HG03139 (cell line): ENCODE results near the gene BGLAP.

Experiments used
- ATAC-seq: cut with Tn5 transposase; IDR thresholded peaks from one replicate; pipeline ENCODE4 v1.9.1; 2021; ENCODE audit not compliant: unreplicated experiment

The BGLAP gene

DNA sequence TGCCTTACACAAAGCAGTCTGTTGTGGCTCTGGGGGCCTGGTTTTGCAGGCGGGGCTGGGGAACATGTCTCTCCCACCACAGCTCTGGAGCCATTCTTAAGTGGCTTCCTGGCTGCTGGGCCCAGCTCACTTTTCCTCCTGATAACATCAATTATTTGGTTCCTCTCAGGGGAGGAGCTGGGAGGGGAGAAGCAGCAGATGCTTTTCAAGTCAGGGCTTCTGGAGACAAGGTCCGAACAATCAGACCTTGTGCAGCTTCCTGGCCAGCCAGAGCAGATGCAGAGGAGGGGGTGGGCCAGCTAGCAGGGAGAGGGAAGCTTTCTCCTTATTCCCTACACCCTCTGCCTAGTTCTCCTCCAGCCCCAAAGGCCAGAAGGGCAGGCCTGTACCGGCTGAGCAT is 9.5 kb downstream of the BGLAP start:
- no peak for ATAC-seq

DNA sequence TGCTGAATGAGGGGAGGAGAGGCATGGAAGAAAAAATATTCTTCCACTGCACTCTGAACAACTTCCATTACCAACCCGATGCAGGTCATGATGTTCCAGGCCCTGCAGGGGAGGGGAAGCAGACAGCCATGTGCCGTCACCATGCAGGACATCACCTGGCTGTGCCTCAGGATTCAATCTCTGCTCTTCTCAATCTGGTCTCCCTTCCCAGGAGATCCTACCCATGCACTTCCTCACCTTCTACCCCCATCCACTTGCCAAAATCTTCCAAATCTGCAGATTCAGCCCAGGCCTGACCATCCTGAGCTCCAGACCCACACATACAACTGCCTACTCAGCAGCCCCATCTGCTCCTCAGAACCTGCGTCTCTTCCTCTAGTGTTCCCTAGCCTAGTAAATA is 11.7 kb downstream of the BGLAP start:
- ATAC-seq, result no peak

DNA sequence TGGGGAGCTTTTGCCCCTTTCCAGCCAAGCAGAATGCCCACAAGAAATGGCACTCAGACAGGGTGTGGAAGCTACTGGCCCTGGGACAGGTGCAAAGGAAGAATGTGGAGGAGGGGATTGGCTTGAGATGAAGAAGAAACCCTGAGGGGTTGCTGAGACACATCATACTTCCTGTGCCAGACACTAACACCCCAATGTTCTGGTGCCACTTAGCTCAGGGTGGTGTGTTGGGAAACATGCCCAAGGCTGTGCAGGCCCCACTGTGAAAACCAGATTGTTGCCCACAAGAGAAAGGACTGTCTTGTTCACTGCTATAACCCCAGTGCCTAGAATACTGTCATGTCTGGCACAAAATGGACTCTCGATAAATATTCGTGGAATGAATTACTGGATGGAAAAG is 15.7 kb downstream of the BGLAP start:
- no peak for ATAC-seq

DNA sequence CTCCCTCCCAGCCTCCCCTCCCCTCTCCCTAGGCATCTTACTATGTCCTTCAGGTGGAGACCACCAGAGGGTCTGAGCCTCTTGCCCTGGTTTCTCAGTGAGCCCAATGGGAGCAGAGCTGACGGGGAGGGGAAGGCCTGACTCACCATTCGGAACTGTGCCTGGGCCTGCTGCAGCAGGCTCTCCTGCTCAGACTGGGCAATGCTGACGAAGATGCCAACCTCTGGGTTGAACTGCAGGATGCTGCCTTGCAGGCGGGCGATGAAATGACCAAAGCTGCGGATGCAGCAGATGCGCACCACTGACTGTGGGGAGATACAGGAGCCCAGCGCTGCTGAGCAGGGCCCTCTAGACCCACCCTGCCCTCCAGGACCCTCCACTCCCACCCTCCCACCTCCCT is 16.9 kb downstream of the BGLAP start:
- ATAC-seq, result no peak

DNA sequence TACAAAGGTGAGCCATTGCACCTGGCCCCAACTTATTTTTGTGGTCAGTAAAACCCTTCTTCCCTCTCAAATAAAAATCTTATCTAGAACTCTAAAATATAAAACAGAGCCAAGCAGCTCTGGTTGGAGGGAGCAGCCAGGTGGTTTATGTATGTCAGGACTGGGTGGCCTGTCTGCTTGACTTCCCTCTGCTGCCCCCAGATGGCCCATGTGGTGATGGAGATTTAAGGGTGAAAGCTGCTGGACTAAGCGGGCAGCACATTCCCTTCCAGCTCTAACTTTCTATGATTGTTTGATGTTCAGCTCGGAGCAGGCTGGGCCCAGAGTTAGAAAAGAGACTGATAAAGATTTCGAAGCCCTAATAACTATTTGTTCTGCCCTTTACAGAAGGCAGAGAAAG is 17.8 kb downstream of the BGLAP start:
- no peak for ATAC-seq

DNA sequence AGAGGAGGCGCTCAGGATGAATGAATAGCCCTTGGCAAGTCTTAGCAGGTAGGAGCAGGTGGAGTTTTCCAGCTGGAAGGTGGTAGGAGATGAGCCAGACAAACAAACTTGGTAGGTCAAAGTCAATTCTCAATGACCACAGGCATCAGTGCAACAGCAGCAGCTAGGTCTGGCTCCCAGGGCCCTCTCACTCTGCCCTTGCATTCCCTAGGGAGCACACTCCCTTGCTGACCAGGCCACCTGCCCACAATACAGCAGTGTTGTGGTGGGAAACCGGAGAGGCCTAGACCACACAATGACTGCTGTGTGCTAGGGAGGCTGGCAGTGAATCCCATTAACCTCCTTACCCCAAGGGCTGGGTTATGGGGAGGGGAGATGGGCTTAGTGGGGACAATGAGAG is 18.9 kb downstream of the BGLAP start:
- no peak for ATAC-seq

DNA sequence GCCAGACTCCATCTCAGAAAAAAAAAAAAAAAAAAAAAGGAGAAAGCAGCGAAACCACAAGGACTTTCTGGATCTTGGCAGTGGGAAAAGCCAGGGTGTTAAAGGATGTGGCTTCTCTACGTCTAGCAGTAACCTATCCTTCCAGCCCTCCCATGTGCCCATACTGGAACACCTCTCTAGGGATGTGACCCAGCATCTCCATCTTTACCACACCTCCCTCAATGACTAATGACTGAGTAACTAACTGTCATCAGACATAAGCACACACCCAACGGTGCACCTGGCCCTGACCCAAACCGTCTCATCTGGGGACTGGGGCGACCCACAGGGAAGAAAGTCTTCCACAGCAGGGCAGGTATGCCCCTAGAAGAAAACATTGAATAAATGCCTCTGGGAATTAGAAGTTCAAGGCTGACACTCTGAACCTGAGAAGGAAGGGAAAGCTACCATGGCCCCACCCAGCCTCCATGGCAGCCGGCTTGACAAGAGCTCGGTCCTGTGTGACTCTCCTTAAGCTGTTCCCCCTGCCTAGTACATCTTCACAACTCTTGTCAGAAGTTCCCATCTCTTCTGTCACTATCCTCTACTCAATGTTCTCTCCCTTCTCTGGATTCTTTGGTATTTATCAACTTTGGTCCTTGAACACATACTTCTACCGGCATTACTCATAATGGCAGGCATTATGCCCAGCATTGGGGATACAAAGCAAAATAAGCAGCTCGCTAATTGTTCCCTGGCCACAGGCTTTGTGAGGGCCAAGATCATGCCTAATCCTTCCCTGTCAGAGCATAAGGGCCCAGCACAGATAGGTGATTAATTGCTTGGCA is 20.7 kb downstream of the BGLAP start:
- ATAC-seq, result no peak

DNA sequence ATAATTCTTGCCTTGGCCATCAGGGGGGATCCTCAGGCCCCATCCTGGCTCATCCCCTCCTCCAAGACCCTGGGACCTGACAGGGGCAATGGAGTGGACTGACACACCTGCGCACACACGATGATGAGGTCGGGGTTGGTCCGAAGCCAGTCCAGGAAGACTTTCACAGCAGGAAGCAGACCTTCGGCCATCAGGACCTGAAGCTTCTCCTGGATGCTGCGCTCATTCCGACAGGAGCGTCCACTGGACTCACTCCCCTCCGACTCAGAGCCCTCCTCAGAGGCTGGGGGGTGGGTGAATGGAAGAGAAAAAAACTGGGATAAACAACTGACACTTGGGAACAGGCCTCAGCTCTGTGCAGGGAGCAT is 21.3 kb downstream of the BGLAP start:
- ATAC-seq, result no peak

DNA sequence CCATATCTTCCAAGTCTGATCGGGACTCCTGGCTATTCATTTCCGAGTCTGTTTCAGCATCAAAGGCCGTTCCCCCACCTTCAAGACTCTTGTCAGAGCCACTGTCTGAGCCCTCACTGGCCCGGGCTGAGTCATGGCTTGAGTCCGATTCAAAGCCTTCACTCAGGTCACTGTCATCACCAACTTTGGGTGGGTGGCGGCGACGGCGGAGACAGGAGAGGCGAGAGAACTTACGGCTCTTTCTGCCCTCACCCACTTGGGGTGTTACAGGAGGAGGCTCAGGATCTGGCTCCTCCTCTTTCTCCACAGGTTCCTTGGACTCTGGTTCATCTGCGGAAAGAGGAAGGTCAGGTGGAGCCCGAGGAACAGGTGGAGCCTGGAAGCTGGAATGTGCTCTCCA is 24.1 kb downstream of the BGLAP start:
- ATAC-seq, result no peak

DNA sequence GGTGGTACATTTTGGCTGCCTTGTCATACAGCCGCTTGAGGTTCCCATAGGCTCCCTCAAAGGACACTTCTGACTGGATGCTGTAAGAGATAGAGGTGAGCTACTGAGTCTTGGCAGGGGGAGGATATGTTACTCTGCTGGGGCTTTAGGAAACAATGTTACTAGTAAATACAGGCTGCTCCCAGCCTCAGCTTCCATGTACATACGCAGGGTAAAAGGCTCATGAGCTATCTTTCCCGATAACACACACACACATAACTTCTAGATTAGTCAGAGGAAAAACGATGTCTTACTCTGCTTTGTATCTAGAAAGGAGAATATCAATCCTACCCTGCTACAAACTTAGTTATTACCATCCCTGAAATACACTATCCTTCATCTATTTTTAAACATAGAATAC is 26.4 kb downstream of the BGLAP start:
- ATAC-seq, result no peak

DNA sequence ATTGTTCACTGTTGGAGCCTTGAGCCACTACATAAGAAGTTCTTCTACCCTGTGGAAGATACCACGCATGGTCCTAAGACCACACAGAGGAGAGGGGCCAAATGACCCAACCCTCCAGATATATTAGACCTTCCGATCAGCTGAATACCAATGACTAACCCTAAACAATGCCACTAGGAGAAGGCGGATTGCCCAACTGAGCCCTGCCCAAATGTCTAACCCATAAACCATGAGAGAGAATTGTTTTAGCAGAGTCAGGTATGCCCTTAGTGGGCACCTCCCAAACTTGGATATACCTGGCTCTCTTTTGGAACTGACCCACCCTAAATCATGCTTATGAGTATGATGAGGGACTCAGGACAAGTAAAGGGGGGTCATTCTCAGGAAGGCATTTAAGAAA is 28.3 kb downstream of the BGLAP start:
- no peak for ATAC-seq

DNA sequence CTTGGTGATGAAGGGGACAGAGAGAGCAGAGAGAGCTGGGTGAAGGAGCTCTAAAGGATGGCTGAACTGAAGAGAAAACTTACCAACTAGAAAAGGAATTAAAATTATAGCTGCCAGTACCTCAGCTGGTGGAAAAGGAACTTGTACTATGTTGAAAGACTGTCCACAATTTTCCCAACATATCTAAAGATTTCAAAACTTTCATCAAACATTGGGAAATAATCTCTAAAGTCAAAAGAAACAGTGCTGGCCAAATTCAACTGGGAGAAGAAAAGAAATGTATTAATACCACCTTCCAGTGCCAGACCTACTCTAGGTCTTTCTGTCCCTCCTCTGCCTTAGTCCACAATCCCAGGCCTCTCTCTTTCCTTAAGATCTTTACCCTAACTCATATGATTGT is 34.5 kb downstream of the BGLAP start:
- no peak for ATAC-seq

DNA sequence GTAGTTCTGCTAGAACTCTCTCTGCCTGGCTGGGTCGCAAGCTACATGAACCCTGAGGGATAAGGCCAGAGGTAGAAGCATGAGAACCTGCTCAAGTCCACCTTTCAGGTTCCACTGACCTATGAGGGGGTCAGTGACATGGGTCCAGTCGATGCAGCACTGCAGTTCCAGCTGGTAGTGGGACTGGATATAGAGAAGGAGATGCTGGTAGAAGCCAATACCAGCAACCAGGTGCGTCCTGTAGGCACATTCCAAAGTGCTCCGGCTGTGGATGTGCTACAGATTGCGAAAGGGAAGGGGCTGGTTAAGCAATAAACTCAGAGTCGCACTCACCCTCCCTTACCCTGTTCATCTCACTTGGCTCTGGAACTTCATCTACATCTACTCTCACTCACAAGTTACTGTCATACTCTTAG is 35.0 kb downstream of the BGLAP start:
- no peak for ATAC-seq

DNA sequence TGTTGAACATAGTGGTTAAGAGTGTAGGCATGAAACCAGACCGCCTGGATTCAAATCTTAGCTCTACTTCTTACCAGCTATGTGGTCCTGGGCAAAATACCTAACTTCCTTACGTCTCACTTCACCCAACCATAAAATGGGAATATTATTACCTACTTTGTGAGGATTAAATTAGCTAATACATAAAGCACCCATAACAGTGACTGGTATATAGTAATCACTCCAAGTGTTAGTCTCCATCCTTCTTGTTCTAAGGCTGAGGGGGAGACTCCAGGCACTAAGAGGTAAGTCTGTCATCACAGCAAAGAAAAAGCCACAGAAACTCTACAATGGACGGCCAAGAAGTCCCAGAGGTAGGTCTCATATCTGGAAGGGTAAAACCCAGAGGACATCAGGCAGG is 37.9 kb downstream of the BGLAP start:
- ATAC-seq, result no peak

DNA sequence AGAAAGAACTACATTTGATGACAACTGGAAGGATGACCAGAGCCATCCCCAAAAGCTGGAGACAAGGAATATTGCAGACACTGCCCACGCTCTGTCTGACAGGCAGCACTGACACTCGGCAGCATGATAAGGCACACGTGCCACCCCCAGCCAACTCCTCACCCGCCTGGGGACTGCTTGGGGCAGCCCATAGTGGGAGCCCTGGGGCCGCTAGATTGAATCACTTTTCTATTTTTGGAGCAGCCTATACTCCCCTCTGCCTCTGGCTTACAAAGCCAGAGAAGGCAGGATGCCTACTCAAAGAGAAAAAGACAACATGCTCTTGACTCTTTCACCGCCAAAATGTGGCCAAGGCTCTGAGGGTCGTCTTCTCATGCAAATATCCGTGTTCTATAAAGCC is 39.3 kb downstream of the BGLAP start:
- no peak for ATAC-seq

DNA sequence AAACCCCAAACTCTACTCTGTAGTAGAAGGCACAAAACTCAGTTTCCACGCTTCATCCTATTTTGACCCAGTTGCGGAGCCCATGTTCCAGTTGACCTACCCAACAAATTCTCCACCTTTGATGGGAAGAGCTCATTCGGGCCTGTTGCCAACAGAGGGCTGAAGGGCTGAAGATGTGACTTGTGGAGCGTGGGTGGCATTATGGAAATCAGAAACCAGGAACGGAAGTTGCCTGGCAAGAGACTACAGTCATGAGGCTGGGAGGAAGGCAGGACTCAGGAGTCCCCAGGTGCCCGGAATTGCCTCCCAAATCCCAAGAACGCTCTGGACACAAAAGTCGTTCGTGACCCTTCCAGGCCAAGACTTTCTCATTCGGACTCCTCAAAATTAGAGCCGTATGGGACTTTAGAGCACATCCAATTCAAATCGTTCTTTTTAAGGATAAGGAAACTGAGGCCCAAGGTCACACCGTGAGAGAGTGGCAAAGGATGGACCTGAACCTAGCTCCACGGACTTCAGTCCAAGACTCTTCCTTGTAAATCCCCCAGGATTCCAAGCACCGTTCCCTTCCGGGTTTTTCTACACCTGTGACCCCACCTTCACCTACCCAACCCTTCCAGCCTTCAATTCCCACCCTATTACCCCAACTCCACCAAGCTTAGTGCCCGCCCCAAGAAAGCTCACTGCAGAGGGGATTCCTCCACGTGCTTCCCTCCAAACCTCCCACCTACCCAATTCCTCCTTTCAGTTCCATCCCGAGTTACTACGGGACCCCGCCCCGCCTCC is 39.9 kb downstream of the BGLAP start:
- ATAC-seq, result no peak

DNA sequence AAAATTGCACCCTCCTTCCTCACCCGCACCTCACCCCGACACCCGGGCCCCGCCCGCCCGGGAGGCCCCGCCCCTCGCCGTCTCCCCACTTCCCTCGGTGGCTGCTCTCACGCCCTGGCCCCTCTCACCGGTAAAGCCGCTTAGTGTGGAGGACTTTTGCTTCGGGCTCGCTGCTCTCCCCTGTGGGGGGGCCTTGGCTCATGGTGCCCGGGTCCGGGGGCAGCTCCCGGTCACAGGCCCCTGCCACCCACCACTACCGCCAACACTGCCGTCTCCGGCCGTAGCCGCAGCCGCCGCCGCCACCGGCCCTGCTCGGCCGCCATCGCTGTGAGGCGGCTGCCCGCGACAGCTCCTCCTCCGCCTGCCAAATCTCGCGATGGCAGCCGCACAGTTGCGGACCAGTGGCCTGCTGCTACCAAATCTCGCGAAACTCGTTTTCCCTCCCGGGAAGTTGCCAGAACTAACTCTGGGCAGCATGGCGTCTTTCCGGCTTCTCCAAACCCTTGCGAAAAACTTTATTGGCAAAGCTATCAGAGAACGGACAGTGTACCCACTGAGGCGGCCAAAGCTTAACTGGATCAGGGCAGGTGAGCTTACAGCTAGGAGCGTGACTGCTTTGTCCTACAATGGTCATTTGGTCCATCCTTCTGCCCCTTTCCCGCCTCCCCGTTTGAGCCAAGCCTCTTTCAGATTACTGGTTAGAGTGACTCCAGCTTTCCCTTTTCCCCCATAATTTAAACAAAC is 40.7 kb downstream of the BGLAP start, which contains the start of gene SMG5:
TSS of gene SMG5 (minus strand) at position 347 of the 744 bp plus-strand sequence. CDS start at position 202, 145 bp downstream.
- ATAC-seq, result peak; percentile 77

DNA sequence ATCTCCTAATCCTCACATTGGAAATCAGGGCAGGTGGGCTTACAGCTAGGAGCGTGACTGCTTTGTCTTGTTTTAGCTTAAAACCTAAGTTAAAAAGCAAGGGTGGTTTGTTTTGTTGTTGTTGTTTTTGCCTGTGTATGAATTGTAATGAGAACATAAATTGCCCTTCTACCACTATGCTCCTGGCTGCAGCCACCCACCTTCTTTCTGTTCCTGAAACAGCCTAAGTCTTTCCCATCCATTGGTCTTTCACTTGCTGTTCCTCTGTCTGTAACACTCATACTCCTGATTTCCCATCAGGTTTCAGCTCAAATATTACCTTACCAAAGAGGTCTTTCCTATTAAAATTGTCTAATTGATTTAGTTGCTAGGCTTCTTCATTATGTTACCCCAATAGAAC is 41.5 kb downstream of the BGLAP start:
- no peak for ATAC-seq

DNA sequence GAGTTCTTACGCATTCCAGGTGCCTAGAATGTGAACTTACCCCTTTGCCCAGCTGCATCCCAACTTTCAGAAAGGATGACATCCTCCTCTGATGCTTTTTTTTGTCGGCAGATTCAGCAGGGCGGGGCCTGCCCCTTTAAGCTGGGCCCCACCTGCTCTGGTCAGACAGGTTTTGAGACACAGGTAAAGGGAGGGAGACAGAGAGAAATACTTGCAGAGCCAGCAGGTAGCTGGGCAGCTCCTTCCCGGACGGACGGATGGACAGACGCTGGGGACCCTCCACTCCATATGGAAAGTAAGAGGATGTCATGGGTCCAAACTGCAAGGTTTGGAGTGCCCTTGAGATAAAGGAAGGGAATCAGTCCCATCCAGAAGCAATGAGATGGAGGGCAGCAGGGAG is 42.1 kb downstream of the BGLAP start, which contains the start of gene TMEM79:
TSS of gene TMEM79 (plus strand) at position 214 of the 400 bp plus-strand sequence. CDS start 902 bp downstream, outside the sequence.
- no peak for ATAC-seq

DNA sequence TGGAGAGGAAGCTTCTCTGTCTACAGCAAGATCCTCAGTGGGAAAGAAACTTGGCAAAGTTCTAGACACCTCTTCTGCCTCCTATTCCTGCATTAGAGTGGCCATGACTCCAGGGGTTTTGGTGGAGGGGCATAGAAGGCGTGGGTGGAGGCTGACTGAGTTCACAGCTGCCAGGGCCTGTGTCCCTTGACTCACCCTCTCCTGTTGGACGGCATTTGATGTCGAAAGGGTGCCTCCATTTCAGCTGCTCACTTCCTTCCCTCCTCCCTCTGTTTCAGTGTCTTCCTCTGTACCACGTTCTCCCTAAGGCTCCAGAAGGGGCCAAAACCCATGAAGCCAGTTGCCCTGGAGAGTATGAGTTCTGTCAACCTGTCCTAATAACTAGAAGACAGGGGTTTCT is 42.8 kb downstream of the BGLAP start:
- no peak for ATAC-seq

DNA sequence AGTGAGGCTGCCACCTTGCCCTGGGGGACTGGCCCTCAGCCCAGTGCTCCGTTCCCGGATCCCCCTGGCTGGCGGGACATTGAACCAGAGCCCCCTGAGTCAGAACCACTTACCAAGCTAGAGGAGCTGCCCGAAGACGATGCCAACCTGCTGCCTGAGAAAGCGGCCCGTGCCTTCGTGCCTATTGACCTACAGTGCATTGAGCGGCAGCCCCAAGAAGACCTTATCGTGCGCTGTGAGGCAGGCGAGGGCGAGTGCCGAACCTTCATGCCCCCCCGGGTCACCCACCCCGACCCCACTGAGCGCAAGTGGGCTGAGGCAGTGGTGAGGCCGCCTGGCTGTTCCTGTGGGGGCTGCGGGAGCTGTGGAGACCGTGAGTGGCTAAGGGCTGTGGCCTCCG is 43.5 kb downstream of the BGLAP start:
- ATAC-seq, result no peak

DNA sequence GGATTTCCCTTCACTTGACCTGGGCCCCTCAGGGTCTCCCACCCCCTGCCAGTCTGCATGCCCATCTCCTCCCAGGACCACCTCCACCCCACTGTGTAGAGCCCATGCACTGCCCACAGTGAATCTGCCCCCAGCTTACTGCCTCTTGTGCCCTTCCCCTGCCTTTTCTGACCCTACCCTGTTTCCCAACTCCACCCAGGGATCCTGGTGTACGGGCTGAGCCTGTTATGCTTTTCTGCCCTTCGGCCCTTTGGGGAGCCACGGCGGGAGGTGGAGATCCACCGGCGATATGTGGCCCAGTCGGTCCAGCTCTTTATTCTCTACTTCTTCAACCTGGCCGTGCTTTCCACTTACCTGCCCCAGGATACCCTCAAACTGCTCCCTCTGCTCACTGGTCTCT is 44.1 kb downstream of the BGLAP start:
- ATAC-seq, result no peak
